ENCODE results near the gene CDCA4. TPM values are rescaled to one million over a fixed set of nuclear protein-coding genes. Genes with fewer than 3 reads are reported as not detected.
"Not testable (repeated sequence)": the region's sequence is repeated elsewhere in the genome, so short reads cannot be mapped to it uniquely, and the experiment has no call there.

Gene CDCA4
- total RNA-seq, 2 experiments from 2014 or later = 59.4 to 63.5 TPM

DNA sequence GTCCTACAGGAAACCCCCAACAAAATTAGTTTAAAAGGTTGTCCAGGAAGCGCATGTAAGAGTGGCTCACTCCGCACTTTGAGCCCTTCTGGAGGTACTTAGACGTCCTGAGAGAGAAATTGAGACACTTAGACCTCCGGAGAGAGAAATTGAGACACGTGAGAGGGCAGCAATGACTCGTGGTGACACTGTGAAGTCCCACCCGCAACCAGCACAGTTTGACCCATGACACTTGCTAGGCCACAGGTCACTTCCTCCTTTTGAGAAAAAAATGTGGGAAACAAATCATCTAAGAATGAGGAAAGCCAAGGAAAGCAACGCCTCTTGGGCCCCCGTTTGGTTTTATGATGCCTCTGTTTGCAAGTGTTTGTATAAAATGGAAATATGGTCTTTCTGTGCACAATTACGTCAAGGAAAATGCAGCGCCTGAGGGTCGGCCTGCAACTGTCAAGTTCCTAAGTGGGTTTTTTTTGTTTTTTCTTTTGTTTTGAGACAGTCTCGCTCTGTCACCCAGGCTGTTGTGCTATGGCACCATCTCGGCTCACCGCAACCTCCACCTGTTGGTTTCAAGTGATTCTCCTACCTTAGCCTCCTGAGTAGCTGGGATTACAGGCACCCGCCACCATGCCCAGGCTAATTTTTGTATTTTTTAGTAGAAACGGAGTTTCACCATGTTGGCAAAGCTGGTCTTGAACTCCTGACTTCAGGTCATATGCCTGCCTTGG is 13.6 kb upstream of the CDCA4 start:
- intact Hi-C loops (cut with micrococcal nuclease) = no loop called here
- peaks cover 12% of the 10 kb centered on the region for H3K4me1 Mint-ChIP-seq (ENCODE audit: low read depth)
- H3K9me3 Mint-ChIP-seq = peaks cover 2% of the 10 kb centered on the region
- H3K36me3 Mint-ChIP-seq (ENCODE audit: low read depth) = no peaks in the 10 kb centered on the region
- DNase-seq (no peak), ATAC-seq (no peak)
- POLR2A ChIA-PET = interaction anchor here (0.6 to 3.0 kb wide), 3 partner anchors 11 to 26 kb away, joined by 3 to 12 read pairs (median 4); partner anchors contain the start of gene CDCA4
- peaks cover 3% of the 10 kb centered on the region for H3K27me3 Mint-ChIP-seq
- CTCF ChIA-PET = interaction anchor here (8.0 kb wide), 1 partner anchor 11 kb away, joined by 58 read pairs; no protein-coding TSS in a partner anchor
- H3K4me3 Mint-ChIP-seq = no peak overlapping the region
- no peak overlapping the region for H3K27ac Mint-ChIP-seq
- TF ChIP-seq, protein P1, sequence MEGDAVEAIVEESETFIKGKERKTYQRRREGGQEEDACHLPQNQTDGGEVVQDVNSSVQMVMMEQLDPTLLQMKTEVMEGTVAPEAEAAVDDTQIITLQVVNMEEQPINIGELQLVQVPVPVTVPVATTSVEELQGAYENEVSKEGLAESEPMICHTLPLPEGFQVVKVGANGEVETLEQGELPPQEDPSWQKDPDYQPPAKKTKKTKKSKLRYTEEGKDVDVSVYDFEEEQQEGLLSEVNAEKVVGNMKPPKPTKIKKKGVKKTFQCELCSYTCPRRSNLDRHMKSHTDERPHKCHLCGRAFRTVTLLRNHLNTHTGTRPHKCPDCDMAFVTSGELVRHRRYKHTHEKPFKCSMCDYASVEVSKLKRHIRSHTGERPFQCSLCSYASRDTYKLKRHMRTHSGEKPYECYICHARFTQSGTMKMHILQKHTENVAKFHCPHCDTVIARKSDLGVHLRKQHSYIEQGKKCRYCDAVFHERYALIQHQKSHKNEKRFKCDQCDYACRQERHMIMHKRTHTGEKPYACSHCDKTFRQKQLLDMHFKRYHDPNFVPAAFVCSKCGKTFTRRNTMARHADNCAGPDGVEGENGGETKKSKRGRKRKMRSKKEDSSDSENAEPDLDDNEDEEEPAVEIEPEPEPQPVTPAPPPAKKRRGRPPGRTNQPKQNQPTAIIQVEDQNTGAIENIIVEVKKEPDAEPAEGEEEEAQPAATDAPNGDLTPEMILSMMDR (IDR thresholded peaks at IDR 0.05) = no peak

DNA sequence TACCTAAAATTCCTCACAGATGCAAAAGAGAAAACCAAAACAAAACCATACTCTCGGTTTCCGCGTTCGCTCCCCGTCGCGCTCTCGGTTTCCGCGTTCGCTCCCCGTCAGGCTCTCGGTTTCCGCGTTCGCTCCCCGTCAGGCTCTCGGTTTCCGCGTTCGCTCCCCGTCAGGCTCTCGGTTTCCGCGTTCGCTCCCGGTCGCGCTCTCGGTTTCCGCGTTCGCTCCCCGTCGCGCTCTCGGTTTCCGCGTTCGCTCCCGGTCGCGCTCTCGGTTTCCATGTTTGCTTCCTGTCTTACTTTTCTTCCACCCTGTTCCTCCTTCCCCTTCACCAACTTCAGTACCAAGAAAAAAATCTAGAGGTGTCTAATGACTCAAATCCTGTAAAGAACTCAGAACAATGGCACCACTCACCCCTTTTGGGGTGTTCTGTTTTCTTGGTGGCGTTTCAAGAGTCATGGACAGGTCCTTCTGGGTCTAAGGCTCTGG is 12.6 kb upstream of the CDCA4 start:
- intact Hi-C loops (cut with micrococcal nuclease); H3K27me3 Mint-ChIP-seq; POLR2A ChIA-PET; H3K9me3 Mint-ChIP-seq; DNase-seq; ATAC-seq; H3K36me3 Mint-ChIP-seq (ENCODE audit: low read depth): not testable (repeated sequence)
- H3K4me3 Mint-ChIP-seq = peak overlapping the region; percentile 62
- peaks cover 12% of the 10 kb centered on the region for H3K4me1 Mint-ChIP-seq (ENCODE audit: low read depth)
- CTCF ChIA-PET = interaction anchor here (8.0 kb wide), 1 partner anchor 12 kb away, joined by 58 read pairs; no protein-coding TSS in a partner anchor
- peak overlapping the region; percentile 26 for H3K27ac Mint-ChIP-seq

DNA sequence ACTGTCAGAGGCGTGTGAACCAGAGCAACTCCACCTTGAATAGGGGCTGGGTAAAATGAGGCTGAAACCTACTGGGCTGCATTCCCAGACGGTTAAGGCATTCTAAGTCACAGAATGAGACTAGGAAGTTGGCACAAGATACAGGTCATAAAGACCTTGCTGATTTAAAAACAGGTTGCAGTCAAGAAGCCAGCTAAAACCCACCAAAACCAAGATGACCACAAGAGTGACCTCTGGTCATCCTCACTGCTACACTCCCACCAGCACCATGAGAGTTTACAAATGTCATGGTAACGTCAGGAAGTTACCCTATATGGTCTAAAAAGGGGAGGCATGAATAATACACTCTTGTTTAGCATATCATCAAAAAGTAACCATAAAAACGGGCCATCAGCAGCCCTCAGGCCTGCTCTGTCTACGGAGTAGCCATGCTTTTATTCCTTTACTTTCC is 11.6 kb upstream of the CDCA4 start:
- H3K9me3 Mint-ChIP-seq = not testable (repeated sequence)

DNA sequence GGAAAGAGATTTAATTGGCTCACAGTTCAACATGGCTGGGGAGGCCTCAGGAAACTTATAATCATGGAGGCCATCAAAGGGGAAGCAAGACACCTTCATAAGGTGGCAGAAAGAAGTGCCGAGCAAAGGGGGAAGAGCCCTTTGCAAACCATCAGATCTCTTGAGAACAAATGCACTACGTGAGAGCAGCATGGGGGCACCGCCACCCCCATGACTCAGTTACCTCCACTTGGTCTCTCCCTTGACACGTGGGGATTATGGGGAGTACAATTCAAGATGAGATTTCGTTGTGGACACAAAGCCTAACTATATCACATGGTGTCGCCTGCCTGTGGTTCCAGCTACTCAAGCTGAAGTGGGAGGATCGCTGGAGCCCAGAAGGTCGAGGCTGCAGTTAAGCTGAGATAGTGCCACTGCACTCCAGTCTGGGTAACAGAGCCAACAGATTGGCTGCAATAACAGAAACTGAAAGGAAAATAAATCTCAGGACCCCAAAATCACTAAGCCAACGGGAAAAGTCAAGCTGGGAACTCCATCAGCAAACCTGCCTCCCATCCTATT is 10.0 kb upstream of the CDCA4 start:
- peaks cover 3% of the 10 kb centered on the region for H3K27me3 Mint-ChIP-seq
- ChIA-PET POLR2A (interaction anchor here (0.6 to 1.6 kb wide), 2 partner anchors 12 to 147 kb away, joined by 3 to 4 read pairs; no protein-coding TSS in a partner anchor), CTCF (interaction anchor here (8.0 kb wide), 1 partner anchor 14 kb away, joined by 58 read pairs; no protein-coding TSS in a partner anchor)
- H3K36me3 Mint-ChIP-seq (ENCODE audit: low read depth) = no peaks in the 10 kb centered on the region
- H3K9me3 Mint-ChIP-seq = peaks cover 2% of the 10 kb centered on the region
- H3K4me1 Mint-ChIP-seq (ENCODE audit: low read depth) = peaks cover 22% of the 10 kb centered on the region
- intact Hi-C loops (cut with micrococcal nuclease) = no loop called here
- no peak overlapping the region for H3K27ac Mint-ChIP-seq
- no peak overlapping the region for H3K4me3 Mint-ChIP-seq
- DNase-seq (no peak), ATAC-seq (no peak)
- TF ChIP-seq, protein P1 (IDR thresholded peaks at IDR 0.05) = no peak

More for the DNA sequence above, 11.6 kb upstream of the CDCA4 start:
- H3K4me3 Mint-ChIP-seq; H3K27me3 Mint-ChIP-seq; DNase-seq; POLR2A ChIA-PET; H3K27ac Mint-ChIP-seq; ATAC-seq; H3K36me3 Mint-ChIP-seq (ENCODE audit: low read depth); intact Hi-C loops (cut with micrococcal nuclease): not testable (repeated sequence)
- CTCF ChIA-PET = interaction anchor here (8.0 kb wide), 1 partner anchor 13 kb away, joined by 58 read pairs; no protein-coding TSS in a partner anchor
- peaks cover 12% of the 10 kb centered on the region for H3K4me1 Mint-ChIP-seq (ENCODE audit: low read depth)

DNA sequence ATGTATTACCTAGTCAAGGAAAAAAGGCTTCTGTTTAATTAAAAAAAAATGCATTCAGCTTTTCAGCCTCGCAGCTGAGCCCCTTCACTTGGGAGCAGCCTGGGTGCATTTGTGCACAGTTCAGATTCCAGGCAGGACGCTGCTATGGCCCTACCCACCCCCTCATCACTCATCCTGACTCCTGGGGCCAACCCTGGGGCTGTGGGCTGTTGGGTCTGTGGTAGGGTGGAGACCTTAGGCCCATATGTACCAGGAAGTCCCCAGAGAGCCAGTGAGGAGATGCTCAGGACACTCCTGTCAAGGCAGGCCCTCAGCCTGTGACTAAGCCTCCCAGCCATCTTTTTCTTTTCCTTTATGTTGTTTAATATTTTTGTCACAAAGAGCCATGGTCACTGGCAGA is 9.3 kb upstream of the CDCA4 start:
- peaks cover 29% of the 10 kb centered on the region for H3K4me1 Mint-ChIP-seq (ENCODE audit: low read depth)
- ATAC-seq = no peak
- ChIA-PET CTCF (interaction anchor here (8.0 kb wide), 1 partner anchor 15 kb away, joined by 58 read pairs; no protein-coding TSS in a partner anchor), POLR2A (interaction anchor here (0.6 to 1.6 kb wide), 3 partner anchors 12 to 147 kb away, joined by 3 to 4 read pairs (median 3); no protein-coding TSS in a partner anchor)
- H3K4me3 Mint-ChIP-seq = no peak overlapping the region
- no peaks in the 10 kb centered on the region for H3K36me3 Mint-ChIP-seq (ENCODE audit: low read depth)
- intact Hi-C loops (cut with micrococcal nuclease) = no loop called here
- peaks cover 3% of the 10 kb centered on the region for H3K27me3 Mint-ChIP-seq
- DNase-seq = no peak
- H3K27ac Mint-ChIP-seq = no peak overlapping the region
- TF ChIP-seq, protein P1 (IDR thresholded peaks at IDR 0.05) = no peak
- peaks cover 2% of the 10 kb centered on the region for H3K9me3 Mint-ChIP-seq
